Gastrocnemius medialis (tissue), 4 donors: ENCODE measurements around the gene BMPR1A. TPM values are rescaled to one million over a fixed set of nuclear protein-coding genes. Genes with fewer than 3 reads are reported as not detected.
A peak's percentile ranks its signal among the peaks of the same experiment; 100 is the strongest.

ENCODE experiments used
- ATAC-seq, 2 donors: fragments of 150-250 bp; one replicate each; pipeline ENCODE4 v1.9.1; 2016
- DNase-seq, 2 donors: peaks; one replicate each; pipeline ENCODE4 v3.0.0-alpha.2; 2019
- H3K27ac ChIP-seq, 4 donors: fragments of 200-600 bp; sonication (generic); 1 replicate in 1 of 4; 2 replicates in 3 of 4; pipeline ENCODE4 v1.5.1; 2016 to 2018; ENCODE audit warnings: mild to moderate bottlenecking in 2 of 4, moderate library complexity in 1 of 4
- H3K27me3 ChIP-seq, 3 donors: fragments of 200-600 bp; sonication (generic) in 2 of 3; 1 replicate in 1 of 3; 2 replicates in 2 of 3; pipeline versions ENCODE4 v1.5.1 to v1.6.0; 2016 to 2019; ENCODE audit warnings: mild to moderate bottlenecking in 1 of 3, moderate library complexity in 1 of 3
- H3K36me3 ChIP-seq, 2 donors: fragments of 200-600 bp; sonication (generic) in 1 of 2; one replicate each; pipeline ENCODE4 v1.5.1; 2017 to 2018
- H3K4me1 ChIP-seq, 2 donors: fragments of 200-600 bp; sonication (generic) in 1 of 2; one replicate each; pipeline ENCODE4 v1.5.1; 2016 to 2017; ENCODE audit warnings: mild to moderate bottlenecking in 2 of 2
- H3K4me3 ChIP-seq, 4 donors: fragments of 200-600 bp; sonication (generic) in 3 of 4; 1 replicate in 1 of 4; 2 replicates in 3 of 4; pipeline ENCODE4 v1.5.1; 2016 to 2019; ENCODE audit warnings: mild to moderate bottlenecking in 2 of 4
- H3K9me3 ChIP-seq, 3 donors: fragments of 200-600 bp; sonication (generic) in 2 of 3; 1 replicate in 1 of 3; 2 replicates in 2 of 3; pipeline ENCODE4 v1.5.1; 2016 to 2019
- CTCF ChIP-seq, 5 experiments: fragments of 450-650 bp in 3 of 5; fragments of 200-600 bp in 2 of 5; sonication (generic) in 2 of 5; IDR thresholded peaks in 4 of 5; conservative IDR thresholded peaks in 1 of 5; 1 replicate in 4 of 5; 2 replicates in 1 of 5; pipeline ENCODE4 v1.5.1; 2016 to 2019; ENCODE audit warnings: antibody characterized with exemption in 5 of 5, mild to moderate bottlenecking in 3 of 5, moderate library complexity in 3 of 5
- POLR2A ChIP-seq, 2 donors: fragments of 450-650 bp; IDR thresholded peaks; one replicate each; pipeline ENCODE4 v1.6.1; 2017; ENCODE audit warnings: antibody characterized with exemption in 2 of 2, mild to moderate bottlenecking in 2 of 2, moderate library complexity in 2 of 2
- in situ Hi-C, 4 donors: fragments of 200-750 bp; cut with MboI; loops; one replicate each; pipeline versions ENCODE4 v1.15.0 to v1.8.0; 2017; ENCODE audit warnings: low sequenced_read_pairs in 4 of 4
- intact Hi-C: fragments of 100-400 bp; cut with DNase I; formaldehyde crosslinking; loops from one replicate; pipeline ENCODE4 v1.15.1; 2023; ENCODE audit warnings: low total_unique reads
- total RNA-seq, 4 donors: library from RNA; depleted of rRNA; stranded (reverse); fragments of >200 nt; gene quantifications; one replicate each; pipeline versions ENCODE4 v1.1.0 to v1.2.3, GENCODE V29; 2016

Gene BMPR1A
- total RNA-seq, 4 donors from 2014 or later: 16.4 to 22.7 (median 18.0) TPM

GRCh38 chr10:86878983-86879713 lies 122.7 kb downstream of the BMPR1A start:
- no peaks in the 10 kb centered on the region for H3K27me3 ChIP-seq
- DNase-seq (no peak), ATAC-seq (no peak)
- H3K27ac ChIP-seq: no peak overlapping the region
- no peak for TF ChIP-seq POLR2A (IDR thresholded peaks at IDR 0.05)
- TF ChIP-seq CTCF (IDR thresholded peaks at IDR 0.05 in 4 of 5, conservative IDR thresholded peaks at IDR 0.05 in 1 of 5): no peak
- H3K36me3 ChIP-seq: no peaks in the 10 kb centered on the region
- peaks cover 0 to 3% of the 10 kb centered on the region in 2 donors for H3K4me1 ChIP-seq
- no peak overlapping the region for H3K4me3 ChIP-seq
- intact Hi-C loops (no loop called here), in situ Hi-C loops (no loop called here)
- no peaks in the 10 kb centered on the region for H3K9me3 ChIP-seq

- DNase-seq (no peak), ATAC-seq (no peak)
- H3K4me1 ChIP-seq: peaks cover 0 to 3% of the 10 kb centered on the region in 2 donors
- H3K4me3 ChIP-seq: no peak overlapping the region
- H3K9me3 ChIP-seq: no peaks in the 10 kb centered on the region
- no peak overlapping the region for H3K27ac ChIP-seq
- TF ChIP-seq CTCF (IDR thresholded peaks at IDR 0.05 in 4 of 5, conservative IDR thresholded peaks at IDR 0.05 in 1 of 5) (no peak), POLR2A (IDR thresholded peaks at IDR 0.05) (no peak)
- in situ Hi-C loops: no loop called here
- intact Hi-C loops: no loop called here
- H3K27me3 ChIP-seq: no peaks in the 10 kb centered on the region
- H3K36me3 ChIP-seq: no peaks in the 10 kb centered on the region
Observed at GRCh38 chr10:86880971-86881370, 124.6 kb downstream of the BMPR1A start.

GRCh38 chr10:86888585-86889381 lies 132.4 kb downstream of the BMPR1A start:
- TF ChIP-seq CTCF (IDR thresholded peaks at IDR 0.05 in 4 of 5, conservative IDR thresholded peaks at IDR 0.05 in 1 of 5): no peak
- no peak for TF ChIP-seq POLR2A (IDR thresholded peaks at IDR 0.05)
- intact Hi-C loops: no loop called here
- in situ Hi-C loops: no loop called here
- no peaks in the 10 kb centered on the region for H3K9me3 ChIP-seq
- peak in 1 of 2 donors; percentile 76 for ATAC-seq
- peak overlapping the region; percentile 19 to 68 (median 48) for H3K27ac ChIP-seq
- DNase-seq: no peak
- H3K4me3 ChIP-seq: no peak overlapping the region
- peaks cover 21 to 26% of the 10 kb centered on the region in 2 donors for H3K4me1 ChIP-seq
- H3K27me3 ChIP-seq: no peaks in the 10 kb centered on the region
- no peaks in the 10 kb centered on the region for H3K36me3 ChIP-seq

GRCh38 chr10:86889997-86890396 lies 133.6 kb downstream of the BMPR1A start:
- Histone ChIP-seq H3K4me1 (peaks cover 24 to 26% of the 10 kb centered on the region in 2 donors), H3K4me3 (no peak overlapping the region), H3K27me3 (no peaks in the 10 kb centered on the region), H3K9me3 (no peaks in the 10 kb centered on the region), H3K27ac (peak overlapping the region in 2 of 4 donors; percentile 40 to 68), H3K36me3 (no peaks in the 10 kb centered on the region)
- intact Hi-C loops: no loop called here
- TF ChIP-seq POLR2A (IDR thresholded peaks at IDR 0.05): no peak
- no peak for TF ChIP-seq CTCF (IDR thresholded peaks at IDR 0.05 in 4 of 5, conservative IDR thresholded peaks at IDR 0.05 in 1 of 5)
- ATAC-seq: peak in 1 of 2 donors; percentile 61
- in situ Hi-C loops: loop anchor here in 2 of 4 donors (10.0 kb wide), 2 partner anchors 185 to 195 kb away; no protein-coding TSS in a partner anchor
- no peak for DNase-seq
